ENCODE measurements around the gene PHAX. TPM values are rescaled to one million over a fixed set of nuclear protein-coding genes. Genes with fewer than 3 reads are reported as not detected.
A peak's percentile ranks its signal among the peaks of the same experiment; 100 is the strongest.

PHAX gene
- total RNA-seq, 4 donors from 2014 or later, result 31.4 to 38.0 (median 36.3) TPM

DNA sequence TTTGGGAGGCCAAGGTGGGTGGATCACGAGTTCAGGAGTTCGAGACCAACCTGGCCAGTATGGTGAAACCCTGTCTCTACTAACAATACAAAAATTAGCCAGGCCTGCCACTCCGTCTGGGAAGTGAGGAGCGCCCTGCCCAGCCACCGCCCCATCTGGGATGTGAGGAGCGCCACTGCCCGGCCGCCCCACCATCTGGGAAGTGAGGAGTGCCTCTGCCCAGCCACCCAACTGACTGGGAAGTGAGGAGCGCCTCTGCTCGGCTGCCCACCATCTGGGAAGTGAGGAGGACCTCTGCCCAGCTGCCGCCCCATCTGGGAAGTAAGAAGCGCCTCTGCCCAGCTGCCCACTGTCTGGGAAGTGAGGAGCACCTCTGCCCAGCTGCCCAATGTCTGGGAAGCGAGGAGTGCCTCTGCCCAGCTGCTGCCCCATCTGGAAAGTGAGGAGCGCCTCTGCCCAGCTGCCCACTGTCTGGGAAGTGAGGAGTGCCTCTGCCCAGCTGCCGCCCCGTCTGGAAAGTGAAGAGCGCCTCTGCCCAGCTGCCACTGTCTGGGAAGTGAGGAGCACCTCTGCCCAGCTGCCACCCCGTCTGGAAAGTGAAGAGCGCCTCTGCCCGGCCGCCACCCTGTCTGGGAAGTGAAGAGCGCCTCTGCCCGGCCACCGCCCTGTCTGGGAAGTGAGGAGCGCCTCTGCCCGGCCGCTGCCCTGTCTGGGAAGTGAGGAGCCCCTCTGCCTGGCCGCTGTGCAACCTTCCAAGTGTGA lies 11.0 kb upstream of the PHAX start:
- intact Hi-C loops (cut with DNase I; ENCODE audit: low total_unique reads), result no loop called here
- 93 to 96% methylated on average over 27 to 28 of the region's 28 CpGs for WGBS, 2 donors
- TF ChIP-seq, protein P1, sequence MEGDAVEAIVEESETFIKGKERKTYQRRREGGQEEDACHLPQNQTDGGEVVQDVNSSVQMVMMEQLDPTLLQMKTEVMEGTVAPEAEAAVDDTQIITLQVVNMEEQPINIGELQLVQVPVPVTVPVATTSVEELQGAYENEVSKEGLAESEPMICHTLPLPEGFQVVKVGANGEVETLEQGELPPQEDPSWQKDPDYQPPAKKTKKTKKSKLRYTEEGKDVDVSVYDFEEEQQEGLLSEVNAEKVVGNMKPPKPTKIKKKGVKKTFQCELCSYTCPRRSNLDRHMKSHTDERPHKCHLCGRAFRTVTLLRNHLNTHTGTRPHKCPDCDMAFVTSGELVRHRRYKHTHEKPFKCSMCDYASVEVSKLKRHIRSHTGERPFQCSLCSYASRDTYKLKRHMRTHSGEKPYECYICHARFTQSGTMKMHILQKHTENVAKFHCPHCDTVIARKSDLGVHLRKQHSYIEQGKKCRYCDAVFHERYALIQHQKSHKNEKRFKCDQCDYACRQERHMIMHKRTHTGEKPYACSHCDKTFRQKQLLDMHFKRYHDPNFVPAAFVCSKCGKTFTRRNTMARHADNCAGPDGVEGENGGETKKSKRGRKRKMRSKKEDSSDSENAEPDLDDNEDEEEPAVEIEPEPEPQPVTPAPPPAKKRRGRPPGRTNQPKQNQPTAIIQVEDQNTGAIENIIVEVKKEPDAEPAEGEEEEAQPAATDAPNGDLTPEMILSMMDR (IDR thresholded peaks at IDR 0.05), result no peak
- TF ChIP-seq POLR2A (IDR thresholded peaks at IDR 0.05), result no peak
- no peak for DNase-seq (ENCODE audit: low spot score in 2 of 2)
- no peak overlapping the region for H3K4me3 ChIP-seq (ENCODE audit: low read depth, poor library complexity, severe bottlenecking)

DNA sequence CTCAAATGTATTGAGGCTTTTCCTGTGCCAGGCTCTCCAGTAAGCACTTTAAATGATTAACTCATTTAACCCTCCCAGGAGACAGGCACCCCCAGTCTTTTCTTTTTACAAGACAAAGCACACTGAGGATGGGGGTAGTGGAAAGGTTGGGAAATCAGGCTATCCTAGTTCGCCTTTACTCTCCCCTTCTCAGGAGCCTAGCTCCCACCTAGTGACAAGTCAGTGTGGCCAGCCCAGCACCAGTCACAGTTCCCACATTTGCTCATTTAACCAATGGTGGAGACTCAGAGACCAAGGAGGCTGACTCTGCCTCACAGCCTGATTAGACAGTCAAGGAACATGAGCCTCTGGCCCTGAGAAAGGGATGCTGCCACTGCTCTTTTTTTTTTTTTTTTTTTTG lies 9.2 kb upstream of the PHAX start:
- H3K4me3 ChIP-seq (ENCODE audit: low read depth, poor library complexity, severe bottlenecking), result no peak overlapping the region
- TF ChIP-seq, protein P1 (IDR thresholded peaks at IDR 0.05), result no peak
- no peak for TF ChIP-seq POLR2A (IDR thresholded peaks at IDR 0.05)
- 100% methylated on average over 1 of the region's 1 CpG for WGBS, 2 donors
- intact Hi-C loops (cut with DNase I; ENCODE audit: low total_unique reads), result no loop called here
- no peak for DNase-seq (ENCODE audit: low spot score in 2 of 2)

DNA sequence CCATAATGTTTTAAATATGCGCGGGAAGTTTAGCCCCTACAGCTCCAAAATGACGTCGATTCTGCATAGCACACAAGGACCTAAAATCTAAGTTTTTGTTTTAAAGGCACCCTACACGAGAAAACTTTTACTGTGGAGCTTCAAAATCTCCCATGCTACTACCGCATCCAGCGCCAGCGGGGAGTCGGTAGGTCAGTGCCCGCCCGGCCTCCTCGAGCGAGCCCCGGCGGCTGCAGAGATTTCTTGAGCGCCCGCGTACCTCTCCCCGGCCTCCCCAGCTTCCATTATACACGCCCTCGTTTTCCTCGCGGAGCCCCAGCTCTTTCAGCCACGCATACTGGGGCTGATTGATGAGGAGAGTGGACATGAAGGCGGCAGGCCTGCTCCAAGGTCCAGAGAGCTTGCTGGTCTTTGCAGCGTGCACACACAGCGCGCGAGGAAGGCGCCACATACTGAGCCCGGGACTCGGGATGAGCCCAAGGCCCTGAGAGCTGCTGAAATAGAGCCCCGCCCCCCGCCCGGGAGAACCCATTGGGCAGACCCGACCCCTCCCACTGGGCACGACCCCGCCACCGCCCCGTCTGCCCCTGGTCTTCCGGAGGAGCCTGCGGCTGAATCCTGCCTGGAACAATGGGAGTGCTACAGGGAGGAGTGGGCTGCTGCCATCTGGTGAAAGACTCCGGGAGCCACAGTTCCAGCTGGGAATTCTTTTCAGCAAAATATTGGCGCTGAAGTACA lies 5.8 kb upstream of the PHAX start, which contains the start of gene ALDH7A1:
Gene ALDH7A1 (minus strand): TSS at position 472 of the 738 bp plus-strand sequence. CDS start 21 bp downstream, at position 451.
- TF ChIP-seq POLR2A (IDR thresholded peaks at IDR 0.05), result no peak
- TF ChIP-seq, protein P1 (IDR thresholded peaks at IDR 0.05), result no peak
- peak within 1 kb of the TSS; percentile 46 for H3K4me3 ChIP-seq (ENCODE audit: low read depth, poor library complexity, severe bottlenecking)
- intact Hi-C loops (cut with DNase I; ENCODE audit: low total_unique reads), result no loop called here
- WGBS, 2 donors, result 0% methylated on average over 38 to 40 of the region's 44 CpGs
- DNase-seq (ENCODE audit: low spot score in 2 of 2), result peak; percentile 86 to 97

DNA sequence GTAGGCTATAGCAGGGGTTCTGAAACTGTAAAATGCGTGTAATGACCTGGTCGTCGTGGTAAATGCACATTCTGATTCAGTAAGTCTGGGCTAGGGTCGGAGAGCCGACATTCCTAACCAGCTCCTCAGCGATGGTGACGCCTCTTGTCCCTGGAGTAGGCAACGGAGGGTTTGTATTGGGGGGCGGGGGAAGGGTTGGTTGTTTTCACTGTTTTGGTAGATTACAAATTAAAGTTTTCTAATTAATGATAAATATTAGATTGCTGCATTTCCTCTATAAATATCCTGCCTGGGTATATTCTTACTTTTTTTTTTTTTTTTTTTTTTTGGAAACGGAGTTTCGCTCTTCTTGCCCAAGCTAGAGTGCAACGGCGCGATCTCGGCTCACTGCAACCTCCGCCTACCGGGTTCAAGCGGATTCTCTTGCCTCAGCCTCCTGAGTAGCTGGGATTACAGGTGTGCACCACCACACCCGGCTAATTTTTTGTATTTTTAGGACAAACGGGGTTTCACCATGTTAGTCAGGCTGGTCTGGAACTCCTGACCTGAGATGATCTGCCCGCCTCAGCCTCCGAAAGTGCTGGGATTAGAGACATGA lies 5.2 kb upstream of the PHAX start:
- DNase-seq (ENCODE audit: low spot score in 2 of 2), result no peak
- intact Hi-C loops (cut with DNase I; ENCODE audit: low total_unique reads), result no loop called here
- H3K4me3 ChIP-seq (ENCODE audit: low read depth, poor library complexity, severe bottlenecking), result peak overlapping the region; percentile 46
- no peak for TF ChIP-seq POLR2A (IDR thresholded peaks at IDR 0.05)
- TF ChIP-seq, protein P1 (IDR thresholded peaks at IDR 0.05), result no peak
- WGBS, 2 donors, result 61 to 64% methylated on average over 22 of the region's 22 CpGs

DNA sequence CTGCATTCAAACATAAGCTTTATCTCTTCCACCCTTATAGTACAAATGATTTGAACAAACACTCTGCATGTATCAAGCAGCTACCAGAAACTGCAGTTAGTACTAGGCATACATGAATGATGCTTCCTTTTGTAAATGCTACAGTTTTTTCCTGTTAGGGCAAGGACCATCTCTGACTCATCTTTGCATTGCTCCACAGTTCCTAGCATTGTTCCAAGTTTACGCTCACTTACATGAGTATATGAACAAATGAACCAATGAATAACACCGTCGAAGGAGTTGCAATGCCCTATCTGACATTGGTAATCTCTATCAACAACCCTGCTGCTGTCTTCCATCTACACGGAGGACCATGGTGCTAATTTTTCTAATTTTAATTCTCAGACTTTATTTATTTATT lies 3.6 kb upstream of the PHAX start:
- 46 to 67% methylated on average over 4 of the region's 4 CpGs for WGBS, 2 donors
- peak in 1 of 2 donors; percentile 37 for DNase-seq (ENCODE audit: low spot score in 2 of 2)
- TF ChIP-seq, protein P1 (IDR thresholded peaks at IDR 0.05), result no peak
- TF ChIP-seq POLR2A (IDR thresholded peaks at IDR 0.05), result no peak
- intact Hi-C loops (cut with DNase I; ENCODE audit: low total_unique reads), result no loop called here
- H3K4me3 ChIP-seq (ENCODE audit: low read depth, poor library complexity, severe bottlenecking), result no peak overlapping the region
